Measurements from ENCODE around the gene KCTD16. TPM values are rescaled to one million over a fixed set of nuclear protein-coding genes. Genes with fewer than 3 reads are reported as not detected.

The KCTD16 gene
- total RNA-seq, 4 donors from 2014 or later, result not detected

DNA sequence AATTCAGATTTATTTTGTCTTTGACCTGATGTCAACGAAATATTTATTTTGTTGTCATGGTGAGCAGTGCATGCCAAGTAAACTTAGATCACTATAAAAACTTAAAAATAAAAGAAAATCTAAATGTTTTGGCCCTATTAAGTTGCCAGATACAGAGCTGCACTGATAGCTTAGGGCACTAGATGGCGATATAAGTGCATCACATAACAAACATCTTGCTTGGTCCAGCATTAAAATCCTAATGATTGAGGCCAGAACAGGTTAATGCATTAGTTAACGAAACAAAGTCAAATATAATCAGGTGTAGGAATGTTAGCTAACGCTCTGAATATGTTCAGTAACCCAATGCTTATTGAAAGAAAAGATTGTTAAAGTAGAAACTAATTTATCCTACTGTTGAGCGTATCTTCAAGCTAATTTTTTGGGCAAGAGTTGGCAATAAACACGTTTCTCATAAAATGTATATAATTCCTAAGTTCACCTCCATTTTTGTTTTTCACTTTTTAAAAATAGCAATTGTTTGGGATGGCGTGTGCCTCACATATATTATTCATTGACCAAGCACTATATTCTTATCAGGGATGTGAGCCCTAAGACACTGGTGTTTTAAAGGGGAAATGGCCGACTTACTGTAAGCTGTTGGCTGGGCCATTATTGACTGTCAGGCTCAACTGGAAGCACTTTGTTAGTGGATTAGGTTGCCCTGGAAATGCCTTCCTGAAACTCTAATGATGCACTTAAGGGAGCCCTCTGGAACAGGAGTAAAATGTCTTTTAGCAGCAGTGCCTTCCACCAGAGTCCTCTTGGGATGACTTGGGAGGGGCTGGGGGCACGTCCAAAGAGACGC, 33.3 kb downstream of the KCTD16 start:
- WGBS, 2 donors, result 36 to 44% methylated on average over 10 of the region's 10 CpGs
- Histone ChIP-seq H3K9me3 (no peaks in the 10 kb centered on the region), H3K4me1 (peaks cover 4 to 24% (median 5%) of the 10 kb centered on the region in 3 donors), H3K27me3 (peaks cover 0 to 71% (median 5%) of the 10 kb centered on the region in 4 donors), H3K27ac (no peak overlapping the region), H3K4me3 (no peak overlapping the region), H3K36me3 (no peaks in the 10 kb centered on the region)
- DNase-seq, result no peak
- intact Hi-C loops (cut with DNase I), result no loop called here
- TF ChIP-seq POLR2A (IDR thresholded peaks at IDR 0.05), result no peak
- TF ChIP-seq, protein P1, sequence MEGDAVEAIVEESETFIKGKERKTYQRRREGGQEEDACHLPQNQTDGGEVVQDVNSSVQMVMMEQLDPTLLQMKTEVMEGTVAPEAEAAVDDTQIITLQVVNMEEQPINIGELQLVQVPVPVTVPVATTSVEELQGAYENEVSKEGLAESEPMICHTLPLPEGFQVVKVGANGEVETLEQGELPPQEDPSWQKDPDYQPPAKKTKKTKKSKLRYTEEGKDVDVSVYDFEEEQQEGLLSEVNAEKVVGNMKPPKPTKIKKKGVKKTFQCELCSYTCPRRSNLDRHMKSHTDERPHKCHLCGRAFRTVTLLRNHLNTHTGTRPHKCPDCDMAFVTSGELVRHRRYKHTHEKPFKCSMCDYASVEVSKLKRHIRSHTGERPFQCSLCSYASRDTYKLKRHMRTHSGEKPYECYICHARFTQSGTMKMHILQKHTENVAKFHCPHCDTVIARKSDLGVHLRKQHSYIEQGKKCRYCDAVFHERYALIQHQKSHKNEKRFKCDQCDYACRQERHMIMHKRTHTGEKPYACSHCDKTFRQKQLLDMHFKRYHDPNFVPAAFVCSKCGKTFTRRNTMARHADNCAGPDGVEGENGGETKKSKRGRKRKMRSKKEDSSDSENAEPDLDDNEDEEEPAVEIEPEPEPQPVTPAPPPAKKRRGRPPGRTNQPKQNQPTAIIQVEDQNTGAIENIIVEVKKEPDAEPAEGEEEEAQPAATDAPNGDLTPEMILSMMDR (IDR thresholded peaks at IDR 0.05), result peak; percentile 28 to 82 (median 70)

DNA sequence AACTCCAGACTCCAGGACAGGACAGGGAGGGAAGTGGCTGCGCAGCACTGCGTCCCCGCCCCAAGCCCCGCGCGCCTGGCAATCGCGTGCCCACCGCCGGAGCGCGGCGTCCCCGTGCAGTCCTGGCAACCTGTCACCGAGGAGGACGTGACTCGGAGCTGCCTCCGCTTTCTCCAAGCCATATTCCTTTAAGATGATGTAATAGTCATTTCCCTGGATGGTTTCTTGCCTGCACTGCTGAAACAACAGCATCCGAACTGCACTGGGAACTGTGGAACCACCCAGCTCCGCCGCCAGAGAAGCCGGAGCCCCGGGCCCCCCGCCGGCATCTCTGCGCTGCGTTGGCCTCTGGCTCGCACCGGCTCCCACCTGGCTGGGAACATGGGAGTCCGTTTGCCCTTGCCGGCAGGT, 34.5 kb downstream of the KCTD16 start:
- H3K9me3 ChIP-seq, result no peaks in the 10 kb centered on the region
- TF ChIP-seq, protein P1 (IDR thresholded peaks at IDR 0.05), result no peak
- TF ChIP-seq POLR2A (IDR thresholded peaks at IDR 0.05), result no peak
- DNase-seq, result no peak
- H3K4me1 ChIP-seq, result peaks cover 4 to 20% (median 5%) of the 10 kb centered on the region in 3 donors
- intact Hi-C loops (cut with DNase I), result no loop called here
- peaks cover 0 to 73% (median 5%) of the 10 kb centered on the region in 4 donors for H3K27me3 ChIP-seq
- no peaks in the 10 kb centered on the region for H3K36me3 ChIP-seq
- whole genome bisulfite sequencing, 2 donors, result 4% methylated on average over 11 to 23 of the region's 31 CpGs
- peak overlapping the region in 2 of 4 donors; percentile 14 to 47 for H3K4me3 ChIP-seq
- no peak overlapping the region for H3K27ac ChIP-seq

DNA sequence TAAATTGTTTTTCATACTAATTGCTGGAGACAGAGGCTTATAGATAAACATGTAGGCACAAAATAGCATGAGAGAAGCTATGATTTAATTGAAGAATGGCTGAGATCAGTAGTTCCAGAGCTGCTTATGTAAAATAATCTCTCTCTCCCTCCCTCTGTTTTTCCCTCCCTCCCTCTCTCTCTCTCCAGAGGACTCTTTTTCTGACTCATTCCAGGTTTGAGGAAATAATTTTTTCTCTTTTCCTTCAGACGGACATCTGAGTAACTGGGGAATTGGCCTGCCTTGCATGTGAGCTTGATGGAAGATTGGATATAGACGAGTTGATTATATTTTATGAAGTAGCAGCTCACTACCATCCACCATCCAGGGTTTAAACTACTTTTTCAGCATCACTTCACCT, 35.5 kb downstream of the KCTD16 start:
- H3K4me3 ChIP-seq, result no peak overlapping the region
- TF ChIP-seq POLR2A (IDR thresholded peaks at IDR 0.05), result no peak
- TF ChIP-seq, protein P1 (IDR thresholded peaks at IDR 0.05), result no peak
- intact Hi-C loops (cut with DNase I), result no loop called here
- peaks cover 4 to 20% (median 5%) of the 10 kb centered on the region in 3 donors for H3K4me1 ChIP-seq
- no peak overlapping the region for H3K27ac ChIP-seq
- WGBS, 2 donors, result 33 to 38% methylated on average over 2 of the region's 2 CpGs
- DNase-seq, result no peak
- no peaks in the 10 kb centered on the region for H3K36me3 ChIP-seq
- H3K27me3 ChIP-seq, result peaks cover 0 to 69% (median 5%) of the 10 kb centered on the region in 4 donors
- H3K9me3 ChIP-seq, result no peaks in the 10 kb centered on the region

- no peaks in the 10 kb centered on the region for H3K9me3 ChIP-seq
- H3K4me3 ChIP-seq, result no peak overlapping the region
- H3K27ac ChIP-seq, result no peak overlapping the region
- peaks cover 4 to 8% (median 5%) of the 10 kb centered on the region in 3 donors for H3K4me1 ChIP-seq
- DNase-seq, result no peak
- no peaks in the 10 kb centered on the region for H3K36me3 ChIP-seq
- H3K27me3 ChIP-seq, result peaks cover 0 to 66% (median 5%) of the 10 kb centered on the region in 4 donors
- no peak for TF ChIP-seq POLR2A (IDR thresholded peaks at IDR 0.05)
- intact Hi-C loops (cut with DNase I), result no loop called here
These were observed 37.3 kb downstream of the KCTD16 start for GRCh38 chr5:144207875-144208444.

DNA sequence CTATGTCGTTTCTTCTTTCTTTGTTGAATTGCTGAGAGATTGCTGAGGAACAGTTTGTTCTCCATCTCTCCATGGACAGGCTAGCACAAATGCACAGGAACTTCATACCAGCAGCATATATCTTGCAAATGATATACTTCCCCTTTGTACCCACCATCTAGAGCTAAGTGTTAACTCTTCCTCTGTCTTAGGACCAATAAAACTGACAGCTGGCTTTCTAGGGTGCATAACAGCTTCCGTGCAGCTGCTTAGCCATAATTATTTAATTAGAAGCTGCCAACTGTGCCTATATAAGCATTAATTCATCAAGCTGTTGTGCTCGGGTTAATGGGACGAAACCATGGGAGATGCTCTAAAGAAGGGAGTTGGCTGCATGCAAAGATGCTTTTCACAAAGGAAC, 38.7 kb downstream of the KCTD16 start:
- H3K9me3 ChIP-seq, result no peaks in the 10 kb centered on the region
- TF ChIP-seq, protein P1 (IDR thresholded peaks at IDR 0.05), result no peak
- TF ChIP-seq POLR2A (IDR thresholded peaks at IDR 0.05), result no peak
- H3K4me3 ChIP-seq, result no peak overlapping the region
- intact Hi-C loops (cut with DNase I), result no loop called here
- no peak overlapping the region for H3K27ac ChIP-seq
- no peak for DNase-seq
- 63 to 74% methylated on average over 4 of the region's 4 CpGs for WGBS, 2 donors
- H3K4me1 ChIP-seq, result peaks cover 4 to 8% (median 5%) of the 10 kb centered on the region in 3 donors
- peaks cover 0 to 65% (median 5%) of the 10 kb centered on the region in 4 donors for H3K27me3 ChIP-seq
- H3K36me3 ChIP-seq, result no peaks in the 10 kb centered on the region
